GM18951 (cell line): ENCODE measurements around the gene SLC24A2.

Experiments used
- POLR2A ChIP-seq: IDR thresholded peaks from 4 replicates; pipeline ENCODE4 v1.6.1; 2011; ENCODE audit warnings: mild to moderate bottlenecking; ENCODE audit not compliant: insufficient read length, insufficient read depth; ENCODE audit errors: extremely low read depth
- in situ Hi-C: fragments of 300-500 bp; cut with MboI; formaldehyde crosslinking; loops from one replicate; pipeline ENCODE4 v1.12.0; 2022; ENCODE audit warnings: low sequenced_read_pairs, mixed read lengths, inconsistent platforms; ENCODE audit not compliant: unreplicated experiment

The SLC24A2 gene

DNA sequence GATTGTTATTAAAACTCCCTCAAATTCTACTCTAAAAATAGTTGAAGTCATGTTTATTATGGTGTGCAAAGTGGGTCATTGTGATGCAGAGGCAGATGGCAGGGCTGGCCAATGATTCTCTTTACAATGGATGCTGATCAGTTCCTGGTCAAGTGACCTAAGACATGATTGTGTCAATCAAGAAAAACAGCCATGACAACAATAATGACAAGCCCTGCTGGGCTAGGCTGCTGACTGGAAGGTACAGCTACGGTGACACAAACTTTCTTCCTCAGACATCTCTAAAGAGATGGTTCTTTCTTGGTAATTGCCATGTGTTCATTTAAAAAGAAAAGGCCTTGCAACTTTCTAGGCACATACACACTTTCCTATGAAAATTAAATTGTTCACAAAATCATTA lies 3.6 kb downstream of the SLC24A2 start:
- in situ Hi-C loops = no loop called here
- no peak for TF ChIP-seq POLR2A

- TF ChIP-seq POLR2A = no peak
- in situ Hi-C loops = no loop called here
Observed at GRCh38 chr9:19784136-19784535, 4.7 kb downstream of the SLC24A2 start.

GRCh38 chr9:19783500-19783899 lies 5.3 kb downstream of the SLC24A2 start:
- no peak for TF ChIP-seq POLR2A
- in situ Hi-C loops = no loop called here

DNA sequence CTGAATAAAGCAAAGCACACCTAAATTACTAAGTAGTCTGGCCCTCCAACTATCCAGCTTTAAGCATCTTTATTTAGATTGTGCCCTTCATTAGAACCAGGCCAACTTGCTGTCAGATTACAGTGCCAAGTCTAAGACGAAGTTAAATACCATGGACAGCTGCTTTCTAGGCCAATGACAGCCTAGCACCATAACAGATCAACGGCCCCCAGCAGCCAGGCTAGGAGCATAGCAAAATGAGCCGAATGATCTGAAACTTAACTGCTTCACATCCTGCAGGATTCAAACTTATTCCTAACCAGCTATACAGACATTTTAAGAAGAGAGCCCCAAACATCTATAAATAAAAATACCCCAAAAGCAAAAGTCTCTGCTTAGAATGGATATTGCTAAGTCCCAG lies 6.8 kb downstream of the SLC24A2 start:
- in situ Hi-C loops = no loop called here
- no peak for TF ChIP-seq POLR2A

DNA sequence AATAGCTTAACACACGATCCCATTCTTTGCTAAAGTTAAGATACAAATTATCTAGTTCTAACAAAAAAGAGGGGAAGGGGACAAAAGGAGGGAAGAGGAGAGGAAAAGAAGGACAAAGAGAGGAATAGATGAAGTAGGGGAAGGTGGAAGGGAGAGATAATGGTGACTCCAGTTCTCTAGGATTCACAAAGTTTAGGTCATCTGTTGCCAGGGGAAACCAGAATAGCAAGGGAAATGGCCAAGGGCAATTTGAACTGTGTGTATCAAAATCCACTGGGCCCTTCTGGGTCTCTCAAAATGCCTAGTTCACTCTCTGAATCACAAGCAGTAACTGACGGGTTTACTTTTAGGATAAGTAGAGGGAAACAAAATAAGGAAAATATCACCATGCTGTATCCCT lies 7.6 kb downstream of the SLC24A2 start:
- in situ Hi-C loops = no loop called here
- no peak for TF ChIP-seq POLR2A

DNA sequence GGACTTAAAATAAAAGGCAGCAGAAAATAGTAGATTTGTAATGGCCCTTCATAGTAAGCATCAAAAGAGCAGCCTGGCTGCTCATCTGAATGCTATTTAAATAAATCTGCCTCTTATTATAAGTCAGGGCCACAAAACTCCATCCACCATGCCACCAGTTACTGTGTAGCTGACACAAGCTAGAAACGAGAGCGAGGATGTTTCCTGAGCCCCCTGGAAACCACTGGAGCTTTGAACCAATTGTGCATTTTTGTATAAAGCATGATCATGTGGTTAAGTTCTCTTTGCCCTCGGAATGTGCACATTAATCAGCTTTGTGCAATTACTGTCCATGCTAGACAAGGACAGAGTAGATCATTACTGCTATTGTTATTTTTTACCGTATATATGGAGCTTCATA lies 17.4 kb downstream of the SLC24A2 start:
- no peak for TF ChIP-seq POLR2A
- in situ Hi-C loops = no loop called here

- in situ Hi-C loops = no loop called here
- no peak for TF ChIP-seq POLR2A
Observed at GRCh38 chr9:19770973-19771372, 17.9 kb downstream of the SLC24A2 start.

DNA sequence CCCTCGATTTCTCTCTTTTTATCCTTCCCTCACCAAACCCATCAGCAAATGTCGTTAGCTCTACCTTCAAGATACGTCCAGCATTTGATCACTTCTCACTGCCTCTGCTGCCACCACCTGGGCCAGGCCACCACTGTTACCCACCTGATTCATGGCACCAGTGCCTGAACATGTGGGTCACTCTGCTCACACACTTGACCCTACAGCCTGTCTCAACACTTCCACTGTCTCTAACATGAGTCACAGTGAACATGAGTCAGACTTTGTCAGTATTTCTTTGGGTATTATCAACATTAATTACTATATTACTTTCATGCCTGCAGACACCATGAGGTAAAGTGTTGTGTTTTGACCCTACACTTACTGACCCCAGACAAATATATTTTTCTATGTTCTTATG lies 19.6 kb downstream of the SLC24A2 start:
- in situ Hi-C loops = no loop called here
- TF ChIP-seq POLR2A = no peak

GRCh38 chr9:19768798-19769197 lies 20.0 kb downstream of the SLC24A2 start:
- in situ Hi-C loops = no loop called here
- TF ChIP-seq POLR2A = no peak

DNA sequence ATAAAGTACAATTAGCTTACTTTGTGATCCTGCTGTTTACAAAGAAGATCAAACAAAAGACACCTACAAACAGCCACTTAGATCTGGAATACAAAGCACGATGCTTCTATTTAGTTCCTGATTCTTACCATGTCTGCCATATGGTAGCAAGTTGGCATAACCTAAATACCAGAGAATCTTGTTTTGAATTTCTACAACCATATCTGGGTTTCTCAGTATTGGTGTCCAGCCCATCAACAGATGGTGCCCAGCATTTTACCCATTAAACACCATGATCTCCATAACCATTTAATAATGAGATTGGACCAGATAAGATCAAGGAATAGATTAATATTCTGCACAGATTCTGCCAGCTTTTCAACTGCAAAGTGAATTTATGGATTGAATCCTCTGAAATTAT lies 29.8 kb downstream of the SLC24A2 start:
- in situ Hi-C loops = no loop called here
- TF ChIP-seq POLR2A = no peak

GRCh38 chr9:19757745-19758144 lies 31.1 kb downstream of the SLC24A2 start:
- no peak for TF ChIP-seq POLR2A
- in situ Hi-C loops = no loop called here

DNA sequence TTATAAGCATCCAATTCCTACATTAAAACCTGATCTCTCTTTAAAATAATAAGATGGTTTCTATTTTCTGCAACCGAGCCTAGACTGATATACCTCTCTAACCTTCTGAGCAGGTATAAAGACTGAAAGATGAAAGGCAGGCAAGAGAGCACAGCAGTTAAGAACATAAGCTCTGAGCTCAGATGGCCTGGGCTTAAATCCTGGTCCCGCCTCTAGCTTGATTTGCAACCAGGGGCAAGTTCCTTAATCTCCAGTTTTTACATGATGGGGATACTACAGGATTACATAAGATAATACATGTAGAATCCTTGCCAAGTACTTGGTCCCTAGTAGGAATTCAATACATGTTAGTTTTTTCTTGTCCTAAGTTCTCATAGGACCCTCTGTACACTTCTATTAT lies 33.9 kb downstream of the SLC24A2 start:
- in situ Hi-C loops = no loop called here
- no peak for TF ChIP-seq POLR2A

GRCh38 chr9:19748278-19749126 lies 40.3 kb downstream of the SLC24A2 start:
- TF ChIP-seq POLR2A = no peak
- in situ Hi-C loops = no loop called here

- TF ChIP-seq POLR2A = no peak
- in situ Hi-C loops = no loop called here
Observed at GRCh38 chr9:19746223-19746622, 42.6 kb downstream of the SLC24A2 start.
